Fibroblast of mammary gland (primary cell): ENCODE data around the gene RGS1.

Experiments
- DNase-seq: peaks from one replicate; pipeline ENCODE4 v3.0.0-alpha.2; 2010; ENCODE audit warnings: low read depth
- H3K4me3 ChIP-seq: 2 replicates; pipeline ENCODE4 v1.5.1; 2011; ENCODE audit warnings: low read depth, mild to moderate bottlenecking, low read length, moderate library complexity; ENCODE audit not compliant: control insufficient read depth
- CTCF ChIP-seq: conservative IDR thresholded peaks from 2 replicates; pipeline ENCODE4 v1.5.1; 2011; ENCODE audit warnings: low read depth, low read length, inconsistent platforms; ENCODE audit not compliant: control insufficient read depth, insufficient read depth

The RGS1 gene

GRCh38 chr1:192534666-192535065, 40.9 kb upstream of the RGS1 start:
- TF ChIP-seq CTCF, result no peak
- no peak overlapping the region for H3K4me3 ChIP-seq
- DNase-seq, result no peak

- H3K4me3 ChIP-seq, result no peak overlapping the region
- DNase-seq, result no peak
- no peak for TF ChIP-seq CTCF
Observed at GRCh38 chr1:192535916-192536664, 39.5 kb upstream of the RGS1 start.

- no peak overlapping the region for H3K4me3 ChIP-seq
- no peak for TF ChIP-seq CTCF
- DNase-seq, result peak; percentile 67
Observed at GRCh38 chr1:192538407-192539296, 36.9 kb upstream of the RGS1 start.

GRCh38 chr1:192539297-192540092, 36.1 kb upstream of the RGS1 start:
- TF ChIP-seq CTCF, result no peak
- peak; percentile 93 for DNase-seq
- no peak overlapping the region for H3K4me3 ChIP-seq

- H3K4me3 ChIP-seq, result no peak overlapping the region
- TF ChIP-seq CTCF, result no peak
- DNase-seq, result no peak
Observed at GRCh38 chr1:192543445-192543844, 32.1 kb upstream of the RGS1 start.

- TF ChIP-seq CTCF, result peak; percentile 20
- H3K4me3 ChIP-seq, result no peak overlapping the region
- peak; percentile 20 for DNase-seq
Observed at GRCh38 chr1:192545896-192546521, 29.6 kb upstream of the RGS1 start.
